Activated CD4-positive, alpha-beta T cell treated with anti-CD3 and anti-CD28 coated beads, Interleukin-2, amount 10 ng/mL, durations not matched to agents 7 days and 5 days (primary cell): ENCODE measurements around the gene ERH. TPM values are rescaled to one million over a fixed set of nuclear protein-coding genes. Genes with fewer than 3 reads are reported as not detected.

Experiments
- CTCF ChIA-PET: fragments of 350-600 bp; sonication (Branson Sonifier 250); formaldehyde crosslinking; loops from one replicate; lab custom pipeline; 2021; ENCODE audit warnings: antibody characterized with exemption; lab: Charles Lee
- POLR2A ChIA-PET: fragments of 350-600 bp; sonication (Branson Sonifier 250); formaldehyde crosslinking; loops from one replicate; lab custom pipeline; 2021; ENCODE audit warnings: antibody characterized with exemption; lab: Charles Lee
- DNase-seq: peaks from one replicate; pipeline ENCODE4 v3.0.0-alpha.2; 2020
- H3K27ac Mint-ChIP-seq: one replicate; pipeline ENCODE4 v1.8.0; 2021; ENCODE audit warnings: mild to moderate bottlenecking, moderate library complexity, mixed read lengths
- H3K27me3 Mint-ChIP-seq: one replicate; pipeline ENCODE4 v1.8.0; 2021; ENCODE audit warnings: mixed read lengths
- H3K36me3 Mint-ChIP-seq: one replicate; pipeline ENCODE4 v1.8.0; 2021; ENCODE audit warnings: low read depth, mixed read lengths
- H3K4me1 Mint-ChIP-seq: one replicate; pipeline ENCODE4 v1.8.0; 2021; ENCODE audit warnings: mixed read lengths
- H3K4me3 Mint-ChIP-seq: one replicate; pipeline ENCODE4 v1.8.0; 2021; ENCODE audit warnings: mild to moderate bottlenecking, moderate library complexity, mixed read lengths
- H3K9me3 Mint-ChIP-seq: one replicate; pipeline ENCODE4 v1.8.0; 2021; ENCODE audit warnings: mixed read lengths
- total RNA-seq, 2 experiments: library from RNA; stranded (reverse); gene quantifications; one replicate each; pipeline ENCODE4 v1.2.3, GENCODE V29; 2021

ERH gene
- total RNA-seq, 2 experiments from 2014 or later = 278 to 334 TPM

DNA sequence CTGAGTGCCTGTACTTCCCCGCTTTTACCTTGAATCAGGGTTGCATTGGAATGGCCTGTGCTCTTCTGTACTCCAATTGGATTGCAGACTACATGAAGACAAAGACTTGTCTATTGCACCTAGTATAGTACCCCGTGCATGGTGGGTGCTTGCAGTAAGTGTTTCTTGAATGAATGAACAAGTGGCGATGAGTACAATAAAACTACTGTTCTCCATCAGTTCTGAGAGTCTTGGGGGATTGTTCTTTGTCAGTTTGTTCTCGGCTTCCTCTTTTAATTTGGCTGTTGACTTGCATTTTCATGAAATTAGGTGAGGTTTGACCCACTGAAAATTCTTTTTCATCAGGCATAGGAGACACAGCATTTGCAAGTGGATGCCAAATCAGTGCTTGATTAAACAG, 34.1 kb downstream of the ERH start:
- Mint-ChIP-seq H3K4me1 (no peaks in the 10 kb centered on the region), H3K27ac (no peak overlapping the region), H3K4me3 (no peak overlapping the region), H3K36me3 (no peaks in the 10 kb centered on the region), H3K9me3 (no peaks in the 10 kb centered on the region), H3K27me3 (no peaks in the 10 kb centered on the region)
- ChIA-PET POLR2A (no interaction called here), CTCF (interaction anchor here (1.8 kb wide), 1 partner anchor 9 kb away, joined by 3 read pairs; no protein-coding TSS in a partner anchor)
- no peak for DNase-seq

DNA sequence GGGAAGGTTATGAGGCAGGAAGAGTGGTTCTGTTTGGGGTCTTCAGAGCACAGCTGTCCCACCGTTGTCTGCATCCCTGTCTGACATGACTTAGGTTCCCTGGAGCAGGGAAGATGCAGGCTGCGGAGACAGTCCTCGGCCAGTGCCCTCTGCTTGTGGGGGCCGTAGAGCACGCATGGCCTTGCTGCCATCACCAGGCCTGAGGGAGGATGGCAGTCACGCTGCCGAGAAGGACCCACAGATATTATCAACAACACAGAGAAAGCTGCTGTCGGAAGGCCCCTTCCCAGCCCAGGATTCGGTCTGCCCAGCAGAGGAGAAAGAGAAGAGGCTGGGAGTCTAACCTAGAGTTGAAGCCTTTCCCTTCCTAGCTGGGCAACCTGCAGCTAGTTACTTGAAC, 35.0 kb downstream of the ERH start:
- Mint-ChIP-seq H3K4me3 (no peak overlapping the region), H3K27ac (no peak overlapping the region), H3K4me1 (no peaks in the 10 kb centered on the region), H3K27me3 (no peaks in the 10 kb centered on the region), H3K9me3 (no peaks in the 10 kb centered on the region), H3K36me3 (no peaks in the 10 kb centered on the region)
- ChIA-PET CTCF (interaction anchor here (0.8 kb wide), 1 partner anchor 14 kb away, joined by 3 read pairs; no protein-coding TSS in a partner anchor), POLR2A (no interaction called here)
- DNase-seq = no peak

DNA sequence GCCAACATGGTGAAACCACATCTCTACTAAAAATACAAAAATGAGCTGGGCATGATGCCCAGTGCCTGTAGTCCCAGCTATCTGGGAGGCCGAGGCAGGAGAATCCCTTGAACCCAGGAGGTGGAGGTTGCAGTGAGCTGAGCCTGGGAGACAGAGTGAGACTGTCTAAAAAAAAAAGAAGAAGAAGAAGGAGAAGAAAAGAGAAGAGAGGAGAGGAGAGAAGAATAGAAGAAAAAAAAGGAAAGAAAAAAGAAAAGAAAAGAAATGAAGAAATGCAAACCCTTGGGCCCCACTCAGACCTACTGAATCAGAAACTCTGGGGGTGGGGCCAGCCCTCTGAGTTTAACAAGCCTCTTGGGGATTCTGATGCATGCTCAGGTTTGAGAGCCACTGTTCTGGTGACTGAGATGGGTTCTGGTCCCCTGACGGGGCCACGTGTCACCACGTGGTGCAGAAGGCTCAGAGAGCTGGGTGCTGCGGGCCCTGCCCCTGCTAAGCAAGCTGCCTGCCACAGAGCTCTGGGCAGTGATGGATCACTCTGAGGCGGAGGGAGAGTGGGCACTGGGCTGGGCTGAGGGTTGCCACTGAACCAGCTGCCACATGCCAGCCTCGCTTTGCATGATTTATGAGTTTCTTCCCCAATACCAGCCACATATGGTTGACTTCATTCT, 37.5 kb downstream of the ERH start:
- Mint-ChIP-seq H3K36me3 (no peaks in the 10 kb centered on the region), H3K9me3 (no peaks in the 10 kb centered on the region), H3K27me3 (no peaks in the 10 kb centered on the region), H3K27ac (no peak overlapping the region), H3K4me1 (no peaks in the 10 kb centered on the region), H3K4me3 (no peak overlapping the region)
- DNase-seq = no peak
- ChIA-PET CTCF (interaction anchor here (0.6 kb wide), 1 partner anchor 100 kb away, joined by 3 read pairs; no protein-coding TSS in a partner anchor), POLR2A (no interaction called here)

DNA sequence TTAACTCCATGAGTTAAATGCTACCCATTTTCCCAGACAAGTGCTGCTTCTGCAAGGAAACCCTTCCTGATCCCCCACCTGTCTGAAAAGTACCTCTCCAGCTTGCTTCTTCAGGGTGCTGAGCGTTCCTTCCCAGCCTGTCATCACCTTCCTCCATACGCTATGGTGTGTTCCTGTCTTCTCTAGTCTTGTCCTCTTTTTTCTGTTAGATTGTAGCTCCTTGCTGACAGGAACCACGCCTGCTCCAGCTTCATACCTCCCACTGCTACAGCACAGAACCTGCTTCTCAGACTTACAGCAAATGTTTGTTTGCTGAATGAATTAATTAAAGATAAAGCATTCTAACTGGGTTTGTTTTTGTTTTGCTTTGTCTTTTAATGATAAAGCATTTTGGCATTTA, 39.1 kb downstream of the ERH start:
- no peak for DNase-seq
- Mint-ChIP-seq H3K9me3 (no peaks in the 10 kb centered on the region), H3K36me3 (no peaks in the 10 kb centered on the region), H3K27me3 (no peaks in the 10 kb centered on the region), H3K4me1 (peaks cover 15% of the 10 kb centered on the region), H3K4me3 (no peak overlapping the region), H3K27ac (no peak overlapping the region)
- CTCF ChIA-PET = interaction anchor here (0.6 to 3.0 kb wide), 7 partner anchors 10 to 322 kb away, joined by 3 to 12 read pairs (median 3); no protein-coding TSS in a partner anchor
- POLR2A ChIA-PET = no interaction called here

DNA sequence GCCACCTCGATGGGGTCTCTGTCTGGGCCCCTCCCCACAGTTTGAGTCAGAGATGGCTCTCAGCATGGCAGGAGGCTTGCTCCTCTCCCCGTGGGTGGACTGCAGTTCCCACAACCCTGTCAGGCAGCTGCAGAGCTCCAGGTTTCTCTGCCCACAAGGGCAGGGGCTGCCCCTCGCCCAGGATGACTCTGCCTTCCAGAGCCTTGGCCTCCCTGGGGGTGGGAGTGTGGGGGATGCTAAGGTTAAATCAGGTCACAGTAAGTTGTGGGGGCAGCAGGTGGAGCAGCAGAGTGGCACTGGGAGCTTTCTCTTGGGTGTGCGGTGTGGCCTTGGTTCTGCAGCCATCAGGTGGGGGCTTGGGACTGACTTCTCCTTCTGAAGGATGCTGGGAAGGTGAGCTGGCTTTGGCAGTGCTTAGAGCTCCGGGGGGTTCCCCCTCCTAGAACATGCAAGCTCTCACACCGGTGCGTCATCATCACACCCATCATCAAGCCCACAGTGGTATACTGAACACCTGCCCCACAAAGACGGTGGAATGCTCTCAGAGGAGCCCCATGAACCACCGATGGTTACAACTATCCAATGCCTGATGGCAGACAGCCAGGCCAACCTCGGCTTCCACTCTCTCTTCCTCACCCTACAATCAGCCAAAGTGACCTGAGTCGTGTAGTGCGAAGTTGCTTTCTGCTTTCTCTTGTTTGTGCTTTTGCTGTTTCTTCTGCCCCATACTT, 39.7 kb downstream of the ERH start:
- CTCF ChIA-PET = interaction anchor here (0.6 to 3.0 kb wide), 6 partner anchors 11 to 322 kb away, joined by 3 to 12 read pairs (median 4); no protein-coding TSS in a partner anchor
- POLR2A ChIA-PET = no interaction called here

DNA sequence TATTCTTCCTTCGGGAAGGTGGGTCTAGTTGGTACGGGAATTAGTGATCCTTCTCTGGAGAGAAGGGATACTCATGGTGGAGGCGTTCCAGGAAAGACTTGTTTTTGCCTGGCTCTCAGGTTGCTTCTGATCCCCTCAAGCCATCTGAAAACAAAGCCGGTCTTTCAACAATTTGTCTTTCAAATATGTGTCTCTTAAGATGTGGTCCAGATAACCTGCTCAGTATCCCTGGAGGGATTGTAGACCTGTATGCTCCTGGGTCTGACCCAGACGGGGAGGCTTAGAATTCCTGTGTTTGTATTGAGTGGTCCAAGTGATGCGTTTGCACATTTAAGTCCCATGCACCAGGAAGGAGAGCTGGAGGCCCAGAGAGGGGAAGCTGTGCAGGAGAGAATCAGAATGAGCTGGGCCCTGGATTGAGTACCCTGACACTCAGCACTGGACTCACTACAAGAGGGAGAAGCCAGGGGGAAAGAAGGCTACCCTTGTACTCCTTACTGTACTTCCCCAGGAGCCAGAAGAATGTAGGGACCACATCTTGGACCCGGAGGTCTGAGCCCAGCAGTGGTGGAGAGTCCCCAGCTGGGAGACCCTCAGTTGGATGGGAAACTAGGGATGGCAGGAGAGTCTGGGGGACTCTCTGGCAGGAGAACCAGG, 40.4 kb downstream of the ERH start:
- H3K4me3 Mint-ChIP-seq = no peak overlapping the region
- no peak for DNase-seq
- no peaks in the 10 kb centered on the region for H3K36me3 Mint-ChIP-seq
- no peaks in the 10 kb centered on the region for H3K9me3 Mint-ChIP-seq
- no peak overlapping the region for H3K27ac Mint-ChIP-seq
- ChIA-PET CTCF (interaction anchor here (0.8 to 3.0 kb wide), 5 partner anchors 10 to 121 kb away, joined by 3 to 12 read pairs (median 3); no protein-coding TSS in a partner anchor), POLR2A (no interaction called here)
- H3K27me3 Mint-ChIP-seq = no peaks in the 10 kb centered on the region
- H3K4me1 Mint-ChIP-seq = peaks cover 18% of the 10 kb centered on the region

More for the DNA sequence above, 39.7 kb downstream of the ERH start:
- Mint-ChIP-seq H3K9me3 (no peaks in the 10 kb centered on the region), H3K27me3 (no peaks in the 10 kb centered on the region), H3K27ac (no peak overlapping the region), H3K36me3 (no peaks in the 10 kb centered on the region), H3K4me3 (no peak overlapping the region), H3K4me1 (peaks cover 18% of the 10 kb centered on the region)
- DNase-seq = no peak

DNA sequence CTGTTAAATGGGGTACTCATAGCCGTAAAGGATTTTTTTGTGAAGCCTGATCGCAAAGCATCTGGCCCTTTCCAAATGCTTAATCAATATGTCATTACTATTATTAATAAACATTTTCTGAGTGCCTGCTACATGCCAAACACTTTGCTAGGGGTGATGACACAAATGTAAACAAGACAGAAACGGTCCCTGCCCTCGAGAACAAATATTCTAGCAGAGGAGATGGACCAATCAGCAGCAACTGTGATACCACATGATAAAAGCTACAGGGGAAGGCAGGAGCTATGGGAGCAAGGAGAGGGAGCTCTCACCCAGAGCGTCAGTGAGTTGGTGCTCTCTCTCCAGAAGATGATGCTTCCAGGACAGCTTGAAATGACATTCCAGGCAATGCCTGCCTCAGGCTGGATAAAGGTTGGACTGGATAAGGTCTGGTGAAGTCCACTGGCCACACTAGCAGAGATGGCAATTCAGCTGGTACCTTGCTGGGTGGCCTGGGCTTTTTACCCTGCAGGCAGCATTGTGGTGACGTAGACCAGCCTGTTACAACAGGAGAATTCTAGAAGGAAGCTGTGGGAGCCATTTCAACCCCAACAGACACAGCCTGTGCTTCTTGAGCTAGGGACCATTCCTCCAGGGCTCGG, 41.1 kb downstream of the ERH start:
- H3K27me3 Mint-ChIP-seq = no peaks in the 10 kb centered on the region
- DNase-seq = no peak
- H3K27ac Mint-ChIP-seq = no peak overlapping the region
- CTCF ChIA-PET = interaction anchor here (0.7 to 3.0 kb wide), 5 partner anchors 9 to 121 kb away, joined by 3 to 12 read pairs (median 4); no protein-coding TSS in a partner anchor
- no peak overlapping the region for H3K4me3 Mint-ChIP-seq
- H3K36me3 Mint-ChIP-seq = no peaks in the 10 kb centered on the region
- H3K4me1 Mint-ChIP-seq = peaks cover 18% of the 10 kb centered on the region
- H3K9me3 Mint-ChIP-seq = no peaks in the 10 kb centered on the region
- POLR2A ChIA-PET = no interaction called here

DNA sequence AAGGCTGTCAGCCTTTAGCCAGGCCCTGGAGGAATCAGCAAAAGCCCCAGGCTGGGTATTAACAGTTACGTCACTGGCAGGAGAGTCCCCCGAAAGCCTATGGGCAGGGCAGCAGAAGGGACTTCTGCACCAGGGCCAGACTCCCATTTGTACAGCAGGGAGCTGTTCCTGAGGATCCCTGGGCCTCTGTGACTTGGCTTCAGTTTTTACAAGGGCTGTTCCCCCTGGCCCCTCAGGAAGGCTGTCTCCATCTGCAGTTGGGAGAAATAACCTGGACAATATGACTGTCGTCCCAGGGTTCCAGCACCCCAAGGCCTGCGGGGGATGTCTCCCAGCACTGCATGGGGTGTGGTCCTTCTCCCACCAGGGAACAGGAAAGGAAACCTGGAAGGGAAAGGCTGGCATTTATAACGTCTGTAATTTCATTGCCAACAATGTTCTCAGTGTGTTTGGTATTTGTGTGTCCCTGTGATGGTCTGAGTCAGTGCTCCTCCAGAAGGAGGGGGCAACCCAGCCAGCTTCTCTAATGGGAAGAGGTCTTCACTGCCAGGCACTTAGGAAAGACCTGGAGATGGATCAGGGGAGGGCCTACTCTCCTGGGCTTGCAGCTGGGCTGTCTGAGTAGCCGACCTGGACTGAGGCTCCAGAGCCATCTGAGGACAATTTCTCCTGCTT, 42.4 kb downstream of the ERH start:
- CTCF ChIA-PET = no interaction called here
- no peak overlapping the region for H3K4me3 Mint-ChIP-seq
- peak overlapping the region; percentile 62 for H3K27ac Mint-ChIP-seq
- POLR2A ChIA-PET = no interaction called here
- no peaks in the 10 kb centered on the region for H3K36me3 Mint-ChIP-seq
- DNase-seq = no peak
- no peaks in the 10 kb centered on the region for H3K27me3 Mint-ChIP-seq
- H3K9me3 Mint-ChIP-seq = no peaks in the 10 kb centered on the region
- H3K4me1 Mint-ChIP-seq = peaks cover 18% of the 10 kb centered on the region

DNA sequence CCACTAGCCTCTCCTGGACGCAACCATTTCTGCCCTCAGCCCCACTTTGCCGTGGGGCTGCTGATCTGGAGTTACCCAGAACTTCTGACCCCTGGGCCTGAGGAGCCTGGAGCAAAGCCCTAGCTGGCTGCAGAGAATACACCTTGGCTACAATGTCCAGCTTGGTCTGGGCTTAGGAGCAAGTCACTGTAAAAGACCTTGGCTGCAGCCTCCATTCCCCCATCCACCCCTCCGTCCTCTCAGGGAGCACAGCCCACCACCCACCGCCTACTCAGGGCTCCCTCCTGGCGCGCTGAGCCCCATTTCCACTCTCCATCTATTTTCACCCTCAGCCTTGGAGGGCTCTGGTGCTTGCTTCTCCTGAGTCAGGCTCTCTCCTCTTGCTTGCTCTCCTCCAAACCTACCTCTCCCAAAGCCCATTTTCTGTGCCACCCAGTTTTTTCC, 42.9 kb downstream of the ERH start:
- Mint-ChIP-seq H3K27ac (peak overlapping the region; percentile 95), H3K9me3 (no peaks in the 10 kb centered on the region), H3K4me3 (no peak overlapping the region), H3K27me3 (no peaks in the 10 kb centered on the region), H3K36me3 (no peaks in the 10 kb centered on the region), H3K4me1 (peaks cover 18% of the 10 kb centered on the region)
- ChIA-PET POLR2A (no interaction called here), CTCF (interaction anchor here (0.8 to 1.6 kb wide), 2 partner anchors 9 to 14 kb away, joined by 3 to 5 read pairs; no protein-coding TSS in a partner anchor)
- DNase-seq = no peak

DNA sequence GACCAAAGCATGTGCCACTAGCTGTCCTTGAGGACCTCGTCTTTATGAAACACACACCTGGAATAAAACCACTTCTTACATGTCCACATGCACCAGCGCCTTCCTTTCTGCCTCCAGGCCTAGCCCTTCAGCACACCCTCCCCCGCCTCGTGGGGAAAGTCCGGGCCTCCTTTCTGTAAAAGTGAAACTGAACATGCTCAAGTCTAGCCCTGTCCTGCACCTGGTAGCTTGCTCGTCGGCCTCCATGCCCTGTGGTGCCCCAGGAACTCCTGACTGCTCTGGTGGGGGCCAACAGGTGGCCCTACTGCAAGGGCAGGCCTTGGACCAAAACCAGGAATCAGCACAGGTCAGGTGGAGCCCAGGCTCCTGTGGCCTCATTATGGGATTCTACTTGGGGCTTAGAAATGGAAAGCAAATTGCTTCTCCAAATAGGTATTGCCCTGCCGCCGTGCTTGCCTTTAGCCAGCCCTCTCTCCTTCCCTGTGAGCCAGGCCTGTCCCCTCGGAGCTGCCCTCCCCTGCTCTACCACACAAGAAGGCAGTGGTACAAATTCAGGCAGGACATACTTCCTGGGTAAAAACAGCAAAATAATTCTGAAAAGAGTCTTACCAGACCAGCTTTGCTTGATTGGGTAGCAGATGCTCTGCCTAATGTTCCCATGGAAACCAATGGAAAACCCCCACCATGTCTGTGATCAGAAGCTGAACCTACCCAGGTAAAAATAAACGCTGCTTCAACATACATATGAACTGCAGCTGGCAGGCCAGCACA, 43.5 kb downstream of the ERH start:
- no peaks in the 10 kb centered on the region for H3K36me3 Mint-ChIP-seq
- H3K4me3 Mint-ChIP-seq = peak overlapping the region; percentile 48
- DNase-seq = peak; percentile 69
- H3K27ac Mint-ChIP-seq = peak overlapping the region; percentile 95
- no peaks in the 10 kb centered on the region for H3K27me3 Mint-ChIP-seq
- H3K9me3 Mint-ChIP-seq = no peaks in the 10 kb centered on the region
- ChIA-PET POLR2A (no interaction called here), CTCF (interaction anchor here (0.7 to 1.6 kb wide), 3 partner anchors 10 to 40 kb away, joined by 3 to 5 read pairs (median 4); no protein-coding TSS in a partner anchor)
- peaks cover 18% of the 10 kb centered on the region for H3K4me1 Mint-ChIP-seq

DNA sequence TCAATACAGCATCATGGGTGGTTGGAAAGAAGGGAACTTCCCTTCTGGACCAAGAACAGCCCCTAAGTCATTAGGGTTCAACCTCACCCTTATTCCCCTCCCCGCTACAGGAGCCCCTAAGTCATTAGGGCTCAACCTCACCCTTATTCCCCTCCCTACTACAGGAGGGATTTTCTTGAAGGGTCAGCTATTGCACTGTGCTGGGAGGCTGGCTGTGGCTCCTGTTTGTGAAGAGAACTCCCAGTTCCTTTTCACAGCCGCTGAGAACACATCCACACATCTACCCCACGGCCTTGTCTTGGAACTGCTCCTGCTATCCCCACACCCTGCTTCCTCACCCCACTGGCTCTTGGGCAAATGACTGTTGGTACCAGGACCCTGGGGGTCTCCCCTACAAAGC, 44.9 kb downstream of the ERH start:
- ChIA-PET CTCF (no interaction called here), POLR2A (no interaction called here)
- no peaks in the 10 kb centered on the region for H3K9me3 Mint-ChIP-seq
- no peak for DNase-seq
- H3K36me3 Mint-ChIP-seq = no peaks in the 10 kb centered on the region
- H3K4me3 Mint-ChIP-seq = no peak overlapping the region
- peaks cover 18% of the 10 kb centered on the region for H3K4me1 Mint-ChIP-seq
- H3K27ac Mint-ChIP-seq = no peak overlapping the region
- no peaks in the 10 kb centered on the region for H3K27me3 Mint-ChIP-seq
